Keratinocyte (primary cell): Measurements from ENCODE around the gene MEF2A. TPM values are rescaled to one million over a fixed set of nuclear protein-coding genes. Genes with fewer than 3 reads are reported as not detected.

Experiments
- DNase-seq: peaks from one replicate; pipeline ENCODE4 v3.0.0-alpha.2; 2011; ENCODE audit warnings: low read depth, missing footprints, low spot score
- FAIRE-seq: peaks from 2 replicates; lab custom pipeline; 2011; peaks lifted over from hg19 to GRCh38; lab: Jason Lieb, UNC
- H2AFZ ChIP-seq: 2 replicates; pipeline ENCODE4 v1.6.0; 2012; ENCODE audit warnings: low read length, control low read depth, inconsistent platforms; ENCODE audit not compliant: control insufficient read depth
- H3K27ac ChIP-seq: 2 replicates; pipeline ENCODE4 v1.5.1; 2011; ENCODE audit warnings: low read length; ENCODE audit not compliant: control insufficient read depth, insufficient read depth
- H3K27me3 ChIP-seq: 3 replicates; pipeline ENCODE4 v1.6.0; 2011; ENCODE audit warnings: low read length; ENCODE audit not compliant: control insufficient read depth, insufficient read depth; ENCODE audit errors: extremely low read depth
- H3K36me3 ChIP-seq, 2 experiments: 2 replicates in 1 of 2; 3 replicates in 1 of 2; pipeline ENCODE4 v1.5.1; 2011; ENCODE audit warnings: low read length in 2 of 2, mild to moderate bottlenecking in 1 of 2; ENCODE audit not compliant: control insufficient read depth in 2 of 2, insufficient read depth in 2 of 2; ENCODE audit errors: extremely low read depth in 1 of 2
- H3K4me1 ChIP-seq: 3 replicates; pipeline ENCODE4 v1.5.1; 2011; ENCODE audit warnings: low read length; ENCODE audit not compliant: control insufficient read depth, insufficient read depth; ENCODE audit errors: extremely low read depth
- H3K4me2 ChIP-seq: 3 replicates; pipeline ENCODE4 v1.6.0; 2011; ENCODE audit warnings: low read depth, low read length; ENCODE audit not compliant: control insufficient read depth, insufficient read depth; ENCODE audit errors: extremely low read depth
- H3K4me3 ChIP-seq, 3 experiments: fragments of 200-600 bp in 1 of 3; sonication (generic) in 1 of 3; 2 replicates in 2 of 3; 3 replicates in 1 of 3; pipeline ENCODE4 v1.5.1; 2011 to 2016; ENCODE audit warnings: low read length in 3 of 3, mild to moderate bottlenecking in 3 of 3, control low read depth in 2 of 3, inconsistent platforms in 1 of 3, low read depth in 1 of 3, mixed read lengths in 1 of 3, mixed run types in 1 of 3, moderate library complexity in 1 of 3; ENCODE audit not compliant: control insufficient read depth in 2 of 3, insufficient read depth in 2 of 3; ENCODE audit errors: extremely low read depth in 1 of 3
- H3K79me2 ChIP-seq: 2 replicates; pipeline ENCODE4 v1.6.0; 2012; ENCODE audit warnings: low read length; ENCODE audit not compliant: control insufficient read depth, insufficient read depth
- H3K9ac ChIP-seq: 3 replicates; pipeline ENCODE4 v1.6.0; 2011; ENCODE audit warnings: low read length; ENCODE audit not compliant: control insufficient read depth, insufficient read depth; ENCODE audit errors: extremely low read depth
- H3K9me1 ChIP-seq: 3 replicates; pipeline ENCODE4 v1.6.0; 2011; ENCODE audit warnings: low read length; ENCODE audit not compliant: control insufficient read depth, insufficient read depth; ENCODE audit errors: extremely low read depth
- H3K9me3 ChIP-seq: 2 replicates; pipeline ENCODE4 v1.5.1; 2012; ENCODE audit warnings: low read depth, low read length; ENCODE audit not compliant: control insufficient read depth
- H4K20me1 ChIP-seq: 3 replicates; pipeline ENCODE4 v1.6.0; 2011; ENCODE audit warnings: low read length; ENCODE audit not compliant: control insufficient read depth, insufficient read depth; ENCODE audit errors: extremely low read depth
- EZH2 ChIP-seq: IDR thresholded peaks from one replicate; pipeline ENCODE4 v1.6.1; 2012; ENCODE audit warnings: inconsistent platforms, mild to moderate bottlenecking, low read length, moderate library complexity
- dilution Hi-C: fragments of 300-500 bp; cut with MboI; formaldehyde crosslinking; loops from one replicate; pipeline ENCODE4 v1.7.0; 2020; ENCODE audit warnings: low sequenced_read_pairs; ENCODE audit not compliant: extremely low pct_ligation_motif_present
- polyA plus RNA-seq, 5 experiments: library from polyadenylated mRNA; depleted of rRNA in 3 of 5; stranded (reverse) in 3 of 5; stranded (forward) in 1 of 5; unstranded in 1 of 5; fragments of >200 nt; gene quantifications; 1 replicate in 1 of 5; 2 replicates in 3 of 5; 3 replicates in 1 of 5; pipeline versions ENCODE4 v1.2.1 to v1.2.3, GENCODE V29; 2011 to 2012; ENCODE audit warnings: missing spikeins in 2 of 5, low read depth in 1 of 5, low replicate concordance in 1 of 5
- TF ChIP-seq, protein P1 (sequence below), 3 experiments: IDR thresholded peaks in 1 of 3; conservative IDR thresholded peaks in 1 of 3; optimal IDR thresholded peaks in 1 of 3; 2 replicates in 2 of 3; 3 replicates in 1 of 3; pipeline versions ENCODE3 to v1.5.1; 2011; ENCODE audit warnings: low read length in 3 of 3, mild to moderate bottlenecking in 3 of 3, moderate library complexity in 2 of 3, control low read depth in 1 of 3, inconsistent platforms in 1 of 3; ENCODE audit not compliant: insufficient read depth in 2 of 3; ENCODE audit errors: extremely low read depth in 1 of 3

Gene MEF2A
- polyA plus RNA-seq, 1 donor (not counting 4 experiments of a cell fraction or from before 2014, with no cell fraction given) = 27.4 TPM

DNA sequence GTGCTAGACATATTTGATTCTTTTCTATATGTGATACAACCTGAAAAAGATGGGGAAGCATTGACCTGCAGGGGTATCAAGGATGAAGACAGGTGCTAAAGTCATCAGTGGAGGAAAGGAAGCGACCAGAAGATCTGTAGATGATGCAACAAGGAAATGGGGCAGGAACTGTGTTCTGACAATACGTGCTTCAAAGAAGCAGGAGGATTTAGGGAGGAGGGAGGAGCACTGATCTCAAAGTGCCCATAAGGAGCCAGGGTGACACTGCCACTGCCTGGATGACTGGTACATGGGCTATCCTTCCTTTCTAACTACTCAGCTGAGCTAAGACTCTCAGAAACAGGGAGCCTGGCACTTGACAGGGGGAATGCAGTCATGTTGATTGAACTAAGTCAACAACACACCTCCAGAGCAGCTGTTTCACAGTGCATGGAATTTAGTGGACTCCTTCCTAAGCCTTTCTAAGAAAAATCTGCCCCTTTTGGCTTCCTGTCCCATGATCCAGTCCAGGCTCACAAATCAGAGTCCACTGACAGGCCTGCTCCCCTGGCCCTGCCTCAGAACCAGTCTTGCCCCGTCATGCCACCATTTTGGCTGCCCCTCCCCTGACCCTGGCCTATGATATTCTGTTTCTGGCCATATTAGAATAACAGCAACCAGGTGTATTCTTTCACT lies 155.5 kb downstream of the MEF2A start:
- DNase-seq = no peak
- dilution Hi-C loops = no loop called here
- H4K20me1 ChIP-seq = no peaks in the 10 kb centered on the region
- no peak overlapping the region for H3K4me2 ChIP-seq
- no peak for FAIRE-seq
- TF ChIP-seq, protein P1, sequence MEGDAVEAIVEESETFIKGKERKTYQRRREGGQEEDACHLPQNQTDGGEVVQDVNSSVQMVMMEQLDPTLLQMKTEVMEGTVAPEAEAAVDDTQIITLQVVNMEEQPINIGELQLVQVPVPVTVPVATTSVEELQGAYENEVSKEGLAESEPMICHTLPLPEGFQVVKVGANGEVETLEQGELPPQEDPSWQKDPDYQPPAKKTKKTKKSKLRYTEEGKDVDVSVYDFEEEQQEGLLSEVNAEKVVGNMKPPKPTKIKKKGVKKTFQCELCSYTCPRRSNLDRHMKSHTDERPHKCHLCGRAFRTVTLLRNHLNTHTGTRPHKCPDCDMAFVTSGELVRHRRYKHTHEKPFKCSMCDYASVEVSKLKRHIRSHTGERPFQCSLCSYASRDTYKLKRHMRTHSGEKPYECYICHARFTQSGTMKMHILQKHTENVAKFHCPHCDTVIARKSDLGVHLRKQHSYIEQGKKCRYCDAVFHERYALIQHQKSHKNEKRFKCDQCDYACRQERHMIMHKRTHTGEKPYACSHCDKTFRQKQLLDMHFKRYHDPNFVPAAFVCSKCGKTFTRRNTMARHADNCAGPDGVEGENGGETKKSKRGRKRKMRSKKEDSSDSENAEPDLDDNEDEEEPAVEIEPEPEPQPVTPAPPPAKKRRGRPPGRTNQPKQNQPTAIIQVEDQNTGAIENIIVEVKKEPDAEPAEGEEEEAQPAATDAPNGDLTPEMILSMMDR (optimal IDR thresholded peaks at IDR 0.05 in 1 of 3, IDR thresholded peaks at IDR 0.05 in 1 of 3, conservative IDR thresholded peaks at IDR 0.05 in 1 of 3; ENCODE audit: extremely low read depth in 1 of 3, insufficient read depth in 2 of 3, low read length in 3 of 3) = no peak
- no peak for TF ChIP-seq EZH2
- H3K9me3 ChIP-seq = no peaks in the 10 kb centered on the region
- no peaks in the 10 kb centered on the region for H3K9me1 ChIP-seq
- peaks cover 0 to 2% of the 10 kb centered on the region in 2 experiments for H3K36me3 ChIP-seq
- H3K27ac ChIP-seq = no peak overlapping the region
- no peak overlapping the region for H3K9ac ChIP-seq
- no peak overlapping the region for H2AFZ ChIP-seq
- H3K79me2 ChIP-seq = no peaks in the 10 kb centered on the region
- H3K27me3 ChIP-seq = no peaks in the 10 kb centered on the region
- H3K4me3 ChIP-seq = no peak overlapping the region
- peaks cover 2% of the 10 kb centered on the region for H3K4me1 ChIP-seq

DNA sequence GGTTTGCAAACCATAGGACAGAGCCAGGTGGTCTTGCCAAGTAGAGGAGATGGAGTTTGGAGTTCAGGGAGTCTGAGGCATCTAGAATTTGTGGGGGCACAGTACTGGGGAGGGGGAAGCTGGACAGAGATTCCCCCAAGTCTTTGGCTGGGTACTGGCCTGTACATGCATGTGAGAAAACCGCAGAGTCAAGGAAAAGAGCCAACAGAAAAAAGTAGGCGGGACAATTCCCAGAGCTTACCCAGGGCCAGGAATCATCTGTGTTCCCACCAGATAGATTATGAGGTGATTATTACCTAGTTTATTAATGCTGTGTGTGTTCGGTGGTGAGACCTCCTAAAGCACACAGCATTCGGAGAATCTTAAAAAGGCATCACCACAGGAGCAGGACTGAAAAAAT lies 156.1 kb downstream of the MEF2A start:
- dilution Hi-C loops = no loop called here

More for the DNA sequence above, 156.1 kb downstream of the MEF2A start:
- Histone ChIP-seq H3K4me1 (peaks cover 2% of the 10 kb centered on the region), H3K36me3 (peaks cover 0 to 1% of the 10 kb centered on the region in 2 experiments), H3K9me3 (no peaks in the 10 kb centered on the region), H3K4me2 (peak overlapping the region; percentile 13), H3K27me3 (no peaks in the 10 kb centered on the region), H4K20me1 (no peaks in the 10 kb centered on the region), H3K4me3 (no peak overlapping the region), H3K9ac (no peak overlapping the region), H3K79me2 (no peaks in the 10 kb centered on the region), H2AFZ (no peak overlapping the region), H3K9me1 (no peaks in the 10 kb centered on the region), H3K27ac (no peak overlapping the region)
- FAIRE-seq = no peak
- TF ChIP-seq, protein P1 (optimal IDR thresholded peaks at IDR 0.05 in 1 of 3, IDR thresholded peaks at IDR 0.05 in 1 of 3, conservative IDR thresholded peaks at IDR 0.05 in 1 of 3; ENCODE audit: extremely low read depth in 1 of 3, insufficient read depth in 2 of 3, low read length in 3 of 3) = no peak
- TF ChIP-seq EZH2 = no peak
- DNase-seq = no peak
